ENCODE measurements around the gene SETD3. TPM values are rescaled to one million over a fixed set of nuclear protein-coding genes. Genes with fewer than 3 reads are reported as not detected.

SETD3 gene
- total RNA-seq, 2 donors from 2014 or later: 57.8 to 68.1 TPM

DNA sequence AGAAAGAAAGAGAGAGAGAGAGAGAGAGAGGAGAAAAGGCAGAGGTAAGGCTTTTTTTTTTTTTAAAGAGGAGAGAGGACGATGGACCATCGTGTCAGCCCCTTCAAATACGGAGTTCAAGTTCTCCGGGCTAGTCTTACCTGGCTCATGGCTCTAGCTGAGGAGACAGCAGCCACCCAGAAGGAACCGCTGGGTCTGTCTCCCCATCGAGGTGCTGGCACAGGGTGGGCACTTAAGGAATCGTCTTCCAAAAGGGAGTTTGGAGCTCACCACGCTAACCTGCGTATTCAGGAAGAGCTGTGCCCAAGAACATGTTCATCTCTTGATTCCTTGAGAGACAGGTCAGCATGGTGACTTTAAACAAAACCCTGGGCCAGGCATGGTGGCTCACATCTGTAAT, 102.7 kb downstream of the SETD3 start:
- Mint-ChIP-seq H3K36me3 (ENCODE audit: low read depth) (no peaks in the 10 kb centered on the region), H3K4me3 (no peak overlapping the region), H3K4me1 (no peaks in the 10 kb centered on the region), H3K9me3 (no peaks in the 10 kb centered on the region), H3K27ac (no peak overlapping the region), H3K27me3 (ENCODE audit: insufficient read depth) (peaks cover 15% of the 10 kb centered on the region)
- DNase-seq: peak; percentile 15
- no peak overlapping the region for H3K9ac ChIP-seq (ENCODE audit: extremely low read depth, low read length, poor library complexity, severe bottlenecking)
- no peaks in the 10 kb centered on the region for H3K36me3 ChIP-seq (ENCODE audit: control insufficient read depth, insufficient read depth, low read length)
- WGBS, 2 experiments (ENCODE audit: insufficient coverage in 1 of 2, insufficient read length in 1 of 2): 75 to 86% methylated on average over 7 to 9 of the region's 9 CpGs
- no peaks in the 10 kb centered on the region for H3K27me3 ChIP-seq (ENCODE audit: control insufficient read depth, insufficient read depth, low read length, poor library complexity, severe bottlenecking)
- no peaks in the 10 kb centered on the region for H3K4me1 ChIP-seq (ENCODE audit: control insufficient read depth, insufficient read depth, low read length)
- H3K27ac ChIP-seq (ENCODE audit: low read depth, low read length): no peak overlapping the region
- no peak overlapping the region for H3K4me3 ChIP-seq (ENCODE audit: low read length)
- TF ChIP-seq, protein P1, sequence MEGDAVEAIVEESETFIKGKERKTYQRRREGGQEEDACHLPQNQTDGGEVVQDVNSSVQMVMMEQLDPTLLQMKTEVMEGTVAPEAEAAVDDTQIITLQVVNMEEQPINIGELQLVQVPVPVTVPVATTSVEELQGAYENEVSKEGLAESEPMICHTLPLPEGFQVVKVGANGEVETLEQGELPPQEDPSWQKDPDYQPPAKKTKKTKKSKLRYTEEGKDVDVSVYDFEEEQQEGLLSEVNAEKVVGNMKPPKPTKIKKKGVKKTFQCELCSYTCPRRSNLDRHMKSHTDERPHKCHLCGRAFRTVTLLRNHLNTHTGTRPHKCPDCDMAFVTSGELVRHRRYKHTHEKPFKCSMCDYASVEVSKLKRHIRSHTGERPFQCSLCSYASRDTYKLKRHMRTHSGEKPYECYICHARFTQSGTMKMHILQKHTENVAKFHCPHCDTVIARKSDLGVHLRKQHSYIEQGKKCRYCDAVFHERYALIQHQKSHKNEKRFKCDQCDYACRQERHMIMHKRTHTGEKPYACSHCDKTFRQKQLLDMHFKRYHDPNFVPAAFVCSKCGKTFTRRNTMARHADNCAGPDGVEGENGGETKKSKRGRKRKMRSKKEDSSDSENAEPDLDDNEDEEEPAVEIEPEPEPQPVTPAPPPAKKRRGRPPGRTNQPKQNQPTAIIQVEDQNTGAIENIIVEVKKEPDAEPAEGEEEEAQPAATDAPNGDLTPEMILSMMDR (conservative IDR thresholded peaks at IDR 0.05): no peak
- no peaks in the 10 kb centered on the region for H3K9me3 ChIP-seq (ENCODE audit: control insufficient read depth, low read length)

DNA sequence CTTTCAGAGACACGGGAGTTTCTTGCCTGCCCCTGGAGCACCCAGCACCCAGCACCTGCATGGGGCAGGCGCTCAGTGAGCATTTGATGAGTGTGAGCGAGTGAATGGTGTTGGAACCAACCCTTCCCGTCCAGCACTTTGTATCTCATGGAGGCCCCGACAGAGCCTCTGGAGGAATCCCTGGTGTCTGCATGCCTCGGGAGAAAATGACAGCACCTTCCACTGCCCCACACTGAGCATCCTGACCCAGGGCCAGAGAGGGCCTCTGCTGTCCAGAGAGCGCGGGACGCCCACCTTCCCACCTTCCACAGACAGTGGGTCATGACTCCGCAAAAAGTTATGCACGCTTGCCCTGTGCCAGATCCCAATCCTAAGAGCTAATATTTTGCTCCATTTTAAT, 105.7 kb downstream of the SETD3 start:
- no peaks in the 10 kb centered on the region for H3K4me1 ChIP-seq (ENCODE audit: control insufficient read depth, insufficient read depth, low read length)
- H3K4me1 Mint-ChIP-seq: no peaks in the 10 kb centered on the region
- no peaks in the 10 kb centered on the region for H3K36me3 ChIP-seq (ENCODE audit: control insufficient read depth, insufficient read depth, low read length)
- TF ChIP-seq, protein P1 (conservative IDR thresholded peaks at IDR 0.05): no peak
- H3K9me3 ChIP-seq (ENCODE audit: control insufficient read depth, low read length): no peaks in the 10 kb centered on the region
- no peaks in the 10 kb centered on the region for H3K9me3 Mint-ChIP-seq
- H3K4me3 Mint-ChIP-seq: no peak overlapping the region
- DNase-seq: no peak
- no peak overlapping the region for H3K27ac ChIP-seq (ENCODE audit: low read depth, low read length)
- no peak overlapping the region for H3K27ac Mint-ChIP-seq
- H3K9ac ChIP-seq (ENCODE audit: extremely low read depth, low read length, poor library complexity, severe bottlenecking): no peak overlapping the region
- 92 to 95% methylated on average over 8 to 11 of the region's 11 CpGs for WGBS, 2 experiments (ENCODE audit: insufficient coverage in 1 of 2, insufficient read length in 1 of 2)
- H3K27me3 Mint-ChIP-seq (ENCODE audit: insufficient read depth): no peaks in the 10 kb centered on the region
- no peaks in the 10 kb centered on the region for H3K27me3 ChIP-seq (ENCODE audit: control insufficient read depth, insufficient read depth, low read length, poor library complexity, severe bottlenecking)
- H3K4me3 ChIP-seq (ENCODE audit: low read length): no peak overlapping the region
- H3K36me3 Mint-ChIP-seq (ENCODE audit: low read depth): no peaks in the 10 kb centered on the region

DNA sequence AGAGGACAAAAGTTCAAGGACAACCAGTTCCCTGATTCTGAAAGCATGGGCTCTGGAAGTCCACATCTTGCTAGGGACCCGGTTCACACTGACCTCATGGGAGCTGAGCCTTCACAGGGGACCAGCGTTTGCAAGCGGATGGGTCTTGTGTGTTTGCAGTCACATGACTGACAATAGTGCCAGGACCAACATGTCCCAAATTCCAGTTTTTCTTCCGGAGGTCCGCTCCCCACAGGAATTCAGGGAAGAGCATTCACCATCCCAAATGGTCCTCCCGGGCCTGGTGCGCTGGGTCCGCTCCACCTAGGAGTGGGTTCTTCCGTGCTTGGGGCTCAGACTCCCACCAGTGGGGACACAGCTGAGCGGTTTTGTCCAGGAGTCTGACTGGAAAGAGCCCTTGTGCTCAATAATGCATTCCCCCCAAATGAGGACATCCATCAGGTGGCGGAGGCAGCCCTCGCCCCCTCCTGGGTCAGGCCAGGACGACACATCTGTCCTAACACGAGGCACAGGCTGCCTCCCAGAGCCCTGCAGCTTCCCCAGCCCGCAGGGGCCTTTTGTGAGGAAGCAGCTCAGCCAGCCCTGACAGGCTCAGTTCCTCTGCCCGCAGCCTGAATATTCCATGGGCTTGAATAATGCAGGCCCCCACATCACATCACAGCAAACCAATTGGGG, 116.9 kb downstream of the SETD3 start:
- H3K27ac ChIP-seq (ENCODE audit: low read depth, low read length): peak overlapping the region; percentile 57
- H3K27me3 ChIP-seq (ENCODE audit: control insufficient read depth, insufficient read depth, low read length, poor library complexity, severe bottlenecking): no peaks in the 10 kb centered on the region
- no peaks in the 10 kb centered on the region for H3K4me1 ChIP-seq (ENCODE audit: control insufficient read depth, insufficient read depth, low read length)
- Mint-ChIP-seq H3K4me1 (no peaks in the 10 kb centered on the region), H3K27ac (no peak overlapping the region), H3K27me3 (ENCODE audit: insufficient read depth) (no peaks in the 10 kb centered on the region), H3K4me3 (no peak overlapping the region), H3K9me3 (no peaks in the 10 kb centered on the region), H3K36me3 (ENCODE audit: low read depth) (no peaks in the 10 kb centered on the region)
- TF ChIP-seq, protein P1 (conservative IDR thresholded peaks at IDR 0.05): peak; percentile 24
- no peak overlapping the region for H3K4me3 ChIP-seq (ENCODE audit: low read length)
- WGBS, 2 experiments (ENCODE audit: insufficient coverage in 1 of 2, insufficient read length in 1 of 2): 84 to 96% methylated on average over 10 to 16 of the region's 16 CpGs
- no peak overlapping the region for H3K9ac ChIP-seq (ENCODE audit: extremely low read depth, low read length, poor library complexity, severe bottlenecking)
- H3K9me3 ChIP-seq (ENCODE audit: control insufficient read depth, low read length): no peaks in the 10 kb centered on the region
- H3K36me3 ChIP-seq (ENCODE audit: control insufficient read depth, insufficient read depth, low read length): no peaks in the 10 kb centered on the region
- DNase-seq: peak; percentile 70
